Measurements from ENCODE around the gene EPB41L4B.

DNA sequence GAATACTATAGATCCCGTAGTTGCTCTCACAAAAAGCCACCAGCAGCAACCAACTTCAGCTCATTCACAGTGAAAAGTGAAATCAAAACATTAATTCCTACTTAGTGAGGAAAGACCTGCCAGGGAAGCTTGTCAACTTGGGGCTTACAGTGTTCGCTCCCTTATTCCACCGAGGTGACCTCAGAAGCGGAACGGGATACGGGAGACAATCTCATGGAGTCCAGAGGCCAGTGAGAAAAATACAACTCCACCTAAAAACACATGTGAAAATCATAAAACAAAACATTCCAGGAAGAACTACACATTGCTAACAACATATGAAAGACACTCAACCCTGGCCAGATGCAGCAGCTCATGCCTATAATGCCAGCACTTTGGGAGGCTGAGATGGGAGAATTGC, 11.6 kb downstream of the EPB41L4B start:
- TF ChIP-seq, protein P1, sequence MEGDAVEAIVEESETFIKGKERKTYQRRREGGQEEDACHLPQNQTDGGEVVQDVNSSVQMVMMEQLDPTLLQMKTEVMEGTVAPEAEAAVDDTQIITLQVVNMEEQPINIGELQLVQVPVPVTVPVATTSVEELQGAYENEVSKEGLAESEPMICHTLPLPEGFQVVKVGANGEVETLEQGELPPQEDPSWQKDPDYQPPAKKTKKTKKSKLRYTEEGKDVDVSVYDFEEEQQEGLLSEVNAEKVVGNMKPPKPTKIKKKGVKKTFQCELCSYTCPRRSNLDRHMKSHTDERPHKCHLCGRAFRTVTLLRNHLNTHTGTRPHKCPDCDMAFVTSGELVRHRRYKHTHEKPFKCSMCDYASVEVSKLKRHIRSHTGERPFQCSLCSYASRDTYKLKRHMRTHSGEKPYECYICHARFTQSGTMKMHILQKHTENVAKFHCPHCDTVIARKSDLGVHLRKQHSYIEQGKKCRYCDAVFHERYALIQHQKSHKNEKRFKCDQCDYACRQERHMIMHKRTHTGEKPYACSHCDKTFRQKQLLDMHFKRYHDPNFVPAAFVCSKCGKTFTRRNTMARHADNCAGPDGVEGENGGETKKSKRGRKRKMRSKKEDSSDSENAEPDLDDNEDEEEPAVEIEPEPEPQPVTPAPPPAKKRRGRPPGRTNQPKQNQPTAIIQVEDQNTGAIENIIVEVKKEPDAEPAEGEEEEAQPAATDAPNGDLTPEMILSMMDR (conservative IDR thresholded peaks at IDR 0.05 in 1 of 2, IDR thresholded peaks at IDR 0.05 in 1 of 2; ENCODE audit: low read depth in 1 of 2, low read length in 2 of 2) = no peak
- no peak for TF ChIP-seq EZH2 (IDR thresholded peaks at IDR 0.05; ENCODE audit: low read length, missing control alignments)
